ENCODE results near the gene MYL7.

DNA sequence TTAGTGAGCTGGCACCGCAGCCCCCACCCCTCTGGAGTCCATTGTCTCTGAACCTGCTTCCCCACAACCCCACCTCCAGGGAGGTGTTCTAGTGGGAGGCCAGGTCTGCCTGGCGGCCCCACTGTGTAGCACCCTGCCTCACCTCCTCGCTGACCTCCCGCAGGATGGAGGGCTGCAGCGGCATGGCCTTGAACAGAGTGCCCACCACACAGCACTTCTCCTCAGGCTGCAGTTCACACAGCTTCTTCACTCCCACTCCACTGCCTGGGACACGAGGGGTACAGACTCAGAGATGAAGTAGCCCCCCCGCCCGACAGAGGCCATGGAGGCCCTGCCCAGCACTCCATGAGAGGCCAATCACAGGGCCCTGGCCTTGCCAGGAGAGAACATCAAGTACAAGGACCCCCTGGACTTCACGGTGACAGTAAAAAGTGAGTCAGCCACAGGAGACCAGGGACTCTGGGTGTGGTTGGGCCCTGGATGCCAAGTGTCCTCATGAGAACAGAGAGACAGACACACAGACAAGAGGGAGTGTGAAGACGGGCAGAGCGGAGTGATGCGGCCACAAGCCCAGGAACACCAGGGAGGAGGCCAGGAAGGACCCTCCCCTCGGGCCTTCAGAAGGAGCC lies 23.2 kb downstream of the MYL7 start:
- TF ChIP-seq, protein P1, sequence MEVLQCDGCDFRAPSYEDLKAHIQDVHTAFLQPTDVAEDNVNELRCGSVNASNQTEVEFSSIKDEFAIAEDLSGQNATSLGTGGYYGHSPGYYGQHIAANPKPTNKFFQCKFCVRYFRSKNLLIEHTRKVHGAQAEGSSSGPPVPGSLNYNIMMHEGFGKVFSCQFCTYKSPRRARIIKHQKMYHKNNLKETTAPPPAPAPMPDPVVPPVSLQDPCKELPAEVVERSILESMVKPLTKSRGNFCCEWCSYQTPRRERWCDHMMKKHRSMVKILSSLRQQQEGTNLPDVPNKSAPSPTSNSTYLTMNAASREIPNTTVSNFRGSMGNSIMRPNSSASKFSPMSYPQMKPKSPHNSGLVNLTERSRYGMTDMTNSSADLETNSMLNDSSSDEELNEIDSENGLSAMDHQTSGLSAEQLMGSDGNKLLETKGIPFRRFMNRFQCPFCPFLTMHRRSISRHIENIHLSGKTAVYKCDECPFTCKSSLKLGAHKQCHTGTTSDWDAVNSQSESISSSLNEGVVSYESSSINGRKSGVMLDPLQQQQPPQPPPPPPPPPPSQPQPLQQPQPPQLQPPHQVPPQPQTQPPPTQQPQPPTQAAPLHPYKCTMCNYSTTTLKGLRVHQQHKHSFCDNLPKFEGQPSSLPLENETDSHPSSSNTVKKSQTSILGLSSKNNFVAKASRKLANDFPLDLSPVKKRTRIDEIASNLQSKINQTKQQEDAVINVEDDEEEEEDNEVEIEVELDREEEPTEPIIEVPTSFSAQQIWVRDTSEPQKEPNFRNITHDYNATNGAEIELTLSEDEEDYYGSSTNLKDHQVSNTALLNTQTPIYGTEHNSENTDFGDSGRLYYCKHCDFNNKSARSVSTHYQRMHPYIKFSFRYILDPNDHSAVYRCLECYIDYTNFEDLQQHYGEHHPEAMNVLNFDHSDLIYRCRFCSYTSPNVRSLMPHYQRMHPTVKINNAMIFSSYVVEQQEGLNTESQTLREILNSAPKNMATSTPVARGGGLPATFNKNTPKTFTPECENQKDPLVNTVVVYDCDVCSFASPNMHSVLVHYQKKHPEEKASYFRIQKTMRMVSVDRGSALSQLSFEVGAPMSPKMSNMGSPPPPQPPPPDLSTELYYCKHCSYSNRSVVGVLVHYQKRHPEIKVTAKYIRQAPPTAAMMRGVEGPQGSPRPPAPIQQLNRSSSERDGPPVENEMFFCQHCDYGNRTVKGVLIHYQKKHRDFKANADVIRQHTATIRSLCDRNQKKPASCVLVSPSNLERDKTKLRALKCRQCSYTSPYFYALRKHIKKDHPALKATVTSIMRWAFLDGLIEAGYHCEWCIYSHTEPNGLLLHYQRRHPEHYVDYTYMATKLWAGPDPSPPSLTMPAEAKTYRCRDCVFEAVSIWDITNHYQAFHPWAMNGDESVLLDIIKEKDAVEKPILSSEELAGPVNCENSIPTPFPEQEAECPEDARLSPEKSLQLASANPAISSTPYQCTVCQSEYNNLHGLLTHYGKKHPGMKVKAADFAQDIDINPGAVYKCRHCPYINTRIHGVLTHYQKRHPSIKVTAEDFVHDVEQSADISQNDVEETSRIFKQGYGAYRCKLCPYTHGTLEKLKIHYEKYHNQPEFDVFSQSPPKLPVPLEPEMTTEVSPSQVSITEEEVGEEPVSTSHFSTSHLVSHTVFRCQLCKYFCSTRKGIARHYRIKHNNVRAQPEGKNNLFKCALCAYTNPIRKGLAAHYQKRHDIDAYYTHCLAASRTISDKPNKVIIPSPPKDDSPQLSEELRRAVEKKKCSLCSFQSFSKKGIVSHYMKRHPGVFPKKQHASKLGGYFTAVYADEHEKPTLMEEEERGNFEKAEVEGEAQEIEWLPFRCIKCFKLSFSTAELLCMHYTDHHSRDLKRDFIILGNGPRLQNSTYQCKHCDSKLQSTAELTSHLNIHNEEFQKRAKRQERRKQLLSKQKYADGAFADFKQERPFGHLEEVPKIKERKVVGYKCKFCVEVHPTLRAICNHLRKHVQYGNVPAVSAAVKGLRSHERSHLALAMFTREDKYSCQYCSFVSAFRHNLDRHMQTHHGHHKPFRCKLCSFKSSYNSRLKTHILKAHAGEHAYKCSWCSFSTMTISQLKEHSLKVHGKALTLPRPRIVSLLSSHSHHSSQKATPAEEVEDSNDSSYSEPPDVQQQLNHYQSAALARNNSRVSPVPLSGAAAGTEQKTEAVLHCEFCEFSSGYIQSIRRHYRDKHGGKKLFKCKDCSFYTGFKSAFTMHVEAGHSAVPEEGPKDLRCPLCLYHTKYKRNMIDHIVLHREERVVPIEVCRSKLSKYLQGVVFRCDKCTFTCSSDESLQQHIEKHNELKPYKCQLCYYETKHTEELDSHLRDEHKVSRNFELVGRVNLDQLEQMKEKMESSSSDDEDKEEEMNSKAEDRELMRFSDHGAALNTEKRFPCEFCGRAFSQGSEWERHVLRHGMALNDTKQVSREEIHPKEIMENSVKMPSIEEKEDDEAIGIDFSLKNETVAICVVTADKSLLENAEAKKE (CRISPR knock-in tag; IDR thresholded peaks at IDR 0.05), result no peak
- no peak for TF ChIP-seq JUNB (IDR thresholded peaks at IDR 0.05; ENCODE audit: unreplicated experiment)
- TF ChIP-seq EZH2 (IDR thresholded peaks at IDR 0.05; ENCODE audit: low read depth, unreplicated experiment), result no peak
- TF ChIP-seq, protein P2, sequence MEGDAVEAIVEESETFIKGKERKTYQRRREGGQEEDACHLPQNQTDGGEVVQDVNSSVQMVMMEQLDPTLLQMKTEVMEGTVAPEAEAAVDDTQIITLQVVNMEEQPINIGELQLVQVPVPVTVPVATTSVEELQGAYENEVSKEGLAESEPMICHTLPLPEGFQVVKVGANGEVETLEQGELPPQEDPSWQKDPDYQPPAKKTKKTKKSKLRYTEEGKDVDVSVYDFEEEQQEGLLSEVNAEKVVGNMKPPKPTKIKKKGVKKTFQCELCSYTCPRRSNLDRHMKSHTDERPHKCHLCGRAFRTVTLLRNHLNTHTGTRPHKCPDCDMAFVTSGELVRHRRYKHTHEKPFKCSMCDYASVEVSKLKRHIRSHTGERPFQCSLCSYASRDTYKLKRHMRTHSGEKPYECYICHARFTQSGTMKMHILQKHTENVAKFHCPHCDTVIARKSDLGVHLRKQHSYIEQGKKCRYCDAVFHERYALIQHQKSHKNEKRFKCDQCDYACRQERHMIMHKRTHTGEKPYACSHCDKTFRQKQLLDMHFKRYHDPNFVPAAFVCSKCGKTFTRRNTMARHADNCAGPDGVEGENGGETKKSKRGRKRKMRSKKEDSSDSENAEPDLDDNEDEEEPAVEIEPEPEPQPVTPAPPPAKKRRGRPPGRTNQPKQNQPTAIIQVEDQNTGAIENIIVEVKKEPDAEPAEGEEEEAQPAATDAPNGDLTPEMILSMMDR (conservative IDR thresholded peaks at IDR 0.05; ENCODE audit: low read depth in 2 of 2), result no peak
- TF ChIP-seq ZNF331 (CRISPR knock-in tag; IDR thresholded peaks at IDR 0.05; ENCODE audit: low read depth), result no peak
- TF ChIP-seq EZH2phosphoT487 (IDR thresholded peaks at IDR 0.05; ENCODE audit: unreplicated experiment), result no peak
- TF ChIP-seq NANOG (IDR thresholded peaks at IDR 0.05; ENCODE audit: borderline replicate concordance), result no peak
- TF ChIP-seq, protein P3, sequence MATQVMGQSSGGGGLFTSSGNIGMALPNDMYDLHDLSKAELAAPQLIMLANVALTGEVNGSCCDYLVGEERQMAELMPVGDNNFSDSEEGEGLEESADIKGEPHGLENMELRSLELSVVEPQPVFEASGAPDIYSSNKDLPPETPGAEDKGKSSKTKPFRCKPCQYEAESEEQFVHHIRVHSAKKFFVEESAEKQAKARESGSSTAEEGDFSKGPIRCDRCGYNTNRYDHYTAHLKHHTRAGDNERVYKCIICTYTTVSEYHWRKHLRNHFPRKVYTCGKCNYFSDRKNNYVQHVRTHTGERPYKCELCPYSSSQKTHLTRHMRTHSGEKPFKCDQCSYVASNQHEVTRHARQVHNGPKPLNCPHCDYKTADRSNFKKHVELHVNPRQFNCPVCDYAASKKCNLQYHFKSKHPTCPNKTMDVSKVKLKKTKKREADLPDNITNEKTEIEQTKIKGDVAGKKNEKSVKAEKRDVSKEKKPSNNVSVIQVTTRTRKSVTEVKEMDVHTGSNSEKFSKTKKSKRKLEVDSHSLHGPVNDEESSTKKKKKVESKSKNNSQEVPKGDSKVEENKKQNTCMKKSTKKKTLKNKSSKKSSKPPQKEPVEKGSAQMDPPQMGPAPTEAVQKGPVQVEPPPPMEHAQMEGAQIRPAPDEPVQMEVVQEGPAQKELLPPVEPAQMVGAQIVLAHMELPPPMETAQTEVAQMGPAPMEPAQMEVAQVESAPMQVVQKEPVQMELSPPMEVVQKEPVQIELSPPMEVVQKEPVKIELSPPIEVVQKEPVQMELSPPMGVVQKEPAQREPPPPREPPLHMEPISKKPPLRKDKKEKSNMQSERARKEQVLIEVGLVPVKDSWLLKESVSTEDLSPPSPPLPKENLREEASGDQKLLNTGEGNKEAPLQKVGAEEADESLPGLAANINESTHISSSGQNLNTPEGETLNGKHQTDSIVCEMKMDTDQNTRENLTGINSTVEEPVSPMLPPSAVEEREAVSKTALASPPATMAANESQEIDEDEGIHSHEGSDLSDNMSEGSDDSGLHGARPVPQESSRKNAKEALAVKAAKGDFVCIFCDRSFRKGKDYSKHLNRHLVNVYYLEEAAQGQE (IDR thresholded peaks at IDR 0.05; ENCODE audit: unreplicated experiment), result no peak
- TF ChIP-seq, protein P4, sequence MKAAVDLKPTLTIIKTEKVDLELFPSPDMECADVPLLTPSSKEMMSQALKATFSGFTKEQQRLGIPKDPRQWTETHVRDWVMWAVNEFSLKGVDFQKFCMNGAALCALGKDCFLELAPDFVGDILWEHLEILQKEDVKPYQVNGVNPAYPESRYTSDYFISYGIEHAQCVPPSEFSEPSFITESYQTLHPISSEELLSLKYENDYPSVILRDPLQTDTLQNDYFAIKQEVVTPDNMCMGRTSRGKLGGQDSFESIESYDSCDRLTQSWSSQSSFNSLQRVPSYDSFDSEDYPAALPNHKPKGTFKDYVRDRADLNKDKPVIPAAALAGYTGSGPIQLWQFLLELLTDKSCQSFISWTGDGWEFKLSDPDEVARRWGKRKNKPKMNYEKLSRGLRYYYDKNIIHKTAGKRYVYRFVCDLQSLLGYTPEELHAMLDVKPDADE (IDR thresholded peaks at IDR 0.05), result no peak
- no peak for TF ChIP-seq POLR2AphosphoS5 (IDR thresholded peaks at IDR 0.05; ENCODE audit: low read depth)
- TF ChIP-seq CREB1 (CRISPR knock-in tag; IDR thresholded peaks at IDR 0.05; ENCODE audit: low read depth), result no peak
